Measurements from ENCODE around the gene FNDC3B.

FNDC3B gene

DNA sequence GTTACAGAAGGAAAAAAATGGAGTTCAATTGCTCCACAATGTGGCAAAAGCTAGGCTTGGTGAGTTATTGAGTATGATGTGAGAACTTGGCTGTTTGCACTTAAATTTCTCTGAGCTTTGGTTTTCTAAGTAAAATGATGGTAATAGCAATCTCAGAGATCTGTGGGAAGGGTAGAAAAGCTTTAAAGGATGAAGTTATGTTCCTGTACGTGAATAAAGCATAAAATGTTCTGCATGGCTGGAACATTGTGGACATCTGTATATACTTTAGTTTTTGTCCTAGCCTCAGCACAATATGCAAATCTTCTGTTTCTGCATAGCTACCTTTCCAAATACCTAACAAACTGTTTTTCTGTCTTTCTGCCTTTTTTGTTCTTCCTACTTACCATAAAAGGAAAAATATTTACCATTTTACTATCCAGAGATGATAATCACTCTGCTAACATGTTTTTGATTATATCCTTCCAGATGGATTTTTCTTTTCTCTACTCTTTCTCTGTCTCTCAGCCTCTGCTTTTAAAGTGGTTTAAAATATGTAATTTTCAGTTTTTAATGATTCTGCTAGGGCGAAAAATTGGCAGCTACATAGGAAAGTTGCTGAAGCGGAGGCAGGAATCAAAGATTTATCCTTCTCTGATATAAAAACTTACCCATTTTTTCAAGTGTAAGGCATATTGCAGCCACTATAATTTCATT lies 188.1 kb downstream of the FNDC3B start:
- Histone ChIP-seq H3K4me3 (ENCODE audit: low read length) (no peak overlapping the region), H3K9me3 (ENCODE audit: insufficient read depth, low read depth, low read length) (no peaks in the 10 kb centered on the region), H3K9ac (ENCODE audit: low read depth, low read length) (no peak overlapping the region), H3K4me1 (ENCODE audit: insufficient read depth, low read length) (peaks cover 32% of the 10 kb centered on the region), H3K27me3 (ENCODE audit: insufficient read depth, low read length) (no peaks in the 10 kb centered on the region), H3K36me3 (ENCODE audit: insufficient read depth, low read length) (peaks cover 18% of the 10 kb centered on the region), H3K27ac (ENCODE audit: low read depth, low read length) (no peak overlapping the region)
- 94% methylated on average over 3 of the region's 3 CpGs for WGBS

DNA sequence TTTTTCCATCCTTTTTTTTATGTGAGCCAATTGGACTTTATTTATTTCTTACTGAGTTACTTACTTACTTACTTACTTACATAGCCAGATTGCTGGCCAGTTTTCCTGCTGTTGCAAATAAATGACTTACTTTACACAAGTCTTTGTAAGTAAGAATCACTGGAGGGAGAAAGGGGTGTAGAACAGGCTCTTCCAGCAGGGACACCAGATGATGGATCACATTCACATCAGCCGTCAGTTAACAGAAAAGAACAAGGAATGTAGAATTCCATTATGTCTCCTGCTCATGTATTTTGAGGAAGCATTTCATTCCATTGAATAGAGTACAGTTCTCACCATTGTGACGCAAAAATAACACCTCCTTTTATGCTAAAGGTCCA lies 188.6 kb downstream of the FNDC3B start:
- H3K4me1 ChIP-seq (ENCODE audit: insufficient read depth, low read length): peaks cover 26% of the 10 kb centered on the region
- peaks cover 18% of the 10 kb centered on the region for H3K36me3 ChIP-seq (ENCODE audit: insufficient read depth, low read length)
- H3K9ac ChIP-seq (ENCODE audit: low read depth, low read length): no peak overlapping the region
- 70% methylated on average over 2 of the region's 2 CpGs for WGBS
- no peaks in the 10 kb centered on the region for H3K9me3 ChIP-seq (ENCODE audit: insufficient read depth, low read depth, low read length)
- H3K4me3 ChIP-seq (ENCODE audit: low read length): no peak overlapping the region
- no peaks in the 10 kb centered on the region for H3K27me3 ChIP-seq (ENCODE audit: insufficient read depth, low read length)
- H3K27ac ChIP-seq (ENCODE audit: low read depth, low read length): peak overlapping the region; percentile 10; the same call in 1 of the 2 replicates

DNA sequence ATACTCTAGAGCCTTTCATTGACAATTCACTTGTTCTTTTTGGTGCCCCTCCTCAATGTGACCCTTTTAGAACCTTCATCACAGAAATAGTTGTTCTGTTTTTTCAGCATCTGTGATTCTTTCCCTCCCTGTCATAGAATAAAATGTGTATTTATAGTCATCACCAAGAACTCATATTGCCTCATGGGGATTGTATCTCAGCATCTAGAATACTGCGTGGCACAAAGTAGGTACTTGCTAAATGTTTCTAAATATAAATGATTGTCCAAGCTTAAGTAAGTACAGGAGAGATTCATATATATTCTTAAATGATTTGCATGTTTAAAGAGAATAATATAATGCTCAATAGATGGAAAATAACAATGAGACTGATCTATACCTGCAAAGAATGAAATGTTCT lies 190.1 kb downstream of the FNDC3B start:
- no peaks in the 10 kb centered on the region for H3K9me3 ChIP-seq (ENCODE audit: insufficient read depth, low read depth, low read length)
- no peak overlapping the region for H3K4me3 ChIP-seq (ENCODE audit: low read length)
- H3K27ac ChIP-seq (ENCODE audit: low read depth, low read length): no peak overlapping the region
- WGBS: 100% methylated on average over 1 of the region's 1 CpG
- H3K9ac ChIP-seq (ENCODE audit: low read depth, low read length): no peak overlapping the region
- peaks cover 21% of the 10 kb centered on the region for H3K4me1 ChIP-seq (ENCODE audit: insufficient read depth, low read length)
- no peaks in the 10 kb centered on the region for H3K27me3 ChIP-seq (ENCODE audit: insufficient read depth, low read length)
- H3K36me3 ChIP-seq (ENCODE audit: insufficient read depth, low read length): peaks cover 18% of the 10 kb centered on the region

DNA sequence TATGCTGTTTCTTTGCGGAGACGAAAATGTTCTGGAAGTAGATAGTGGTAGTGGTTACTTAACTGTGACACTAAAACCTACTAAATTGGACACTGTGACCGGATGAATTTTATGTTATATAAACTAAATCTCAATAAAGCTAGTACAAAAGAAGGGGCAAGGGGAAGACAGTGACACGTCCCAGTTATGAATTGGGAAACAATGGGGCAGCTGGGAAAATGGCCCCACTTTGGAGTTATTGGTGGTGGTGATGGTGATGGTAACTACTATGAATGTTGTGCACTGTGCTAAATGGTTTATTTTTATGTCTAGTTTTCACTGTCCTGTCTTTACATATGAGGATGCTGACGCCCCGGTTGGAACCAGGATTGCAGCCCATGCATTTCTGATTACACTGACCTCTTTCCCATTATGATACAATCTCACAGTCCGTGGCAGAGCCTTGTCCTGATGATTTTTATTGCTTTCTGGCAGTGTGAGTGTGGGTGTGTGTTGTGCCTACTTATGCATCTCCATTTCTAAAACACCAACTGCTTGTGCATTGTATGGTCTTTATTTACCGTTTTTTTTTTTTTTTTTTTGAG lies 192.0 kb downstream of the FNDC3B start:
- Histone ChIP-seq H3K27me3 (ENCODE audit: insufficient read depth, low read length) (no peaks in the 10 kb centered on the region), H3K4me3 (ENCODE audit: low read length) (no peak overlapping the region), H3K9ac (ENCODE audit: low read depth, low read length) (no peak overlapping the region), H3K27ac (ENCODE audit: low read depth, low read length) (no peak overlapping the region), H3K4me1 (ENCODE audit: insufficient read depth, low read length) (peaks cover 19% of the 10 kb centered on the region), H3K9me3 (ENCODE audit: insufficient read depth, low read depth, low read length) (no peaks in the 10 kb centered on the region), H3K36me3 (ENCODE audit: insufficient read depth, low read length) (peaks cover 18% of the 10 kb centered on the region)
- 96% methylated on average over 7 of the region's 8 CpGs for WGBS

DNA sequence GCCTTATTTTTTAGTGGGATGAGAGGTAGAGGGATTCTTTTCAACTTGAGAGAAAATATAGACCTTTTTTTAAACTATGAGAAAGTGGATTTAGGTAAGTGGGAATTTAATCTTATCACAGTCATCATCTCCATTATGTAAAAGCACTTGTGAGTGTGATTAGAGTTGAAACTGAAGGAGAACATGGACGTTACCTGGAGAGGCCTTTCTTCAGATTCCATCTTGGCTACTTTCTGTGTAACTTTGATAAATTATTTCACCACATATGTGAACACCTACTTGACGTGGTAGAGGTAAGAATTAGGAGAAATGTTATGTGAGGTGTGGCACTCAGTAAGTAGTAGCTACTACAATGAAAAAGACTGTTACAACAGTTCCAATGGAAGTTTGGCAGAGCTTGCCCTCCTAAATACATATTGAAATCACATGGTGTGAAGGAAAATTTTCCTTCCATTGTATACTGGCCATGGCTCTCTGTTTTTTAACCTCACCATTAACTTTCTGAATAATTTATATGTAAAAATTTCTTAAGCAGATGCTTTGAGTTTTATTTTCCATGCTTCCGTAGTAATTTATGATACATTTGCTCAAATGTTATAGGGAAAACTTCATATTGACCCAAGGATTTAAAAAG lies 193.3 kb downstream of the FNDC3B start:
- Histone ChIP-seq H3K4me3 (ENCODE audit: low read length) (no peak overlapping the region), H3K27ac (ENCODE audit: low read depth, low read length) (no peak overlapping the region), H3K9me3 (ENCODE audit: insufficient read depth, low read depth, low read length) (no peaks in the 10 kb centered on the region), H3K27me3 (ENCODE audit: insufficient read depth, low read length) (no peaks in the 10 kb centered on the region), H3K9ac (ENCODE audit: low read depth, low read length) (no peak overlapping the region), H3K4me1 (ENCODE audit: insufficient read depth, low read length) (peaks cover 14% of the 10 kb centered on the region), H3K36me3 (ENCODE audit: insufficient read depth, low read length) (peaks cover 13% of the 10 kb centered on the region)
- WGBS: 86% methylated on average over 1 of the region's 3 CpGs

DNA sequence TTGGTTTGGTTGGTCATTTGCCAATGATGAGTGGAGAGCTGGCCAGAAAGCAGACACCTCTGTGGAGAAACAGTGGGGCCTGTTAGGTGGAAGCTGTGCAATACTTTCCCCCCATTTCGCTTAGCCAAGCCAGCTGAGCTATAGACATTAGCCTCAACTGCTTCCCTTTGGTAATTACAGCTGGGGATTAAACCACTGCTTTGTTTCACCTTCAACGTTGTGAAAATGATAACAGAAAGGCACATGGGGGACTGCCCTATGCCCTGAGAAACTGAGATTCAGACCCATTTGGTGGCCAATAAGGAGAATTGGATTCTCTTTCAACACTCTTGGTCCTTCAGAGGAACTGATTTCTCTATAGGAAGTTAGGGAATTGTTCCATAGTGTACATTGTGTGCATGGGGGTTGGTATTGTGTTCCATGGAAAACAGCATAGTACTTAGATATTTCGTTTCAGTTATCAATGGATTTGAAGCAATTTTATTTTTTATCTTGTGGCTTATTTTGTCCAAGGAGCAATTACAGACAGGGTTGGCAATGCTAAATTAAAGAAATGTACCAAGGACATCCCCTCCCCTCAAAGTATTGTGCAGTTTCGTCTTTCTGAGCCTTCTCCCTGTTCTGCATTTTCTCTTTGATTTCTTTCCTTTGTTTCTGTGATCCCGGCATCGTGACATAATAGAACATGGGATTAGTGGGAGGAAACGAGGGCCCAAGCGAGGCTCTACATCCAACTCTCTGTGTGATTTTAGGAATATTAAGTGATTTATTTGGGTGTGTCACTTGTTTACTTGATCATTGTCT lies 194.3 kb downstream of the FNDC3B start:
- 95% methylated on average over 8 of the region's 8 CpGs for WGBS
- H3K36me3 ChIP-seq (ENCODE audit: insufficient read depth, low read length): peaks cover 6% of the 10 kb centered on the region

DNA sequence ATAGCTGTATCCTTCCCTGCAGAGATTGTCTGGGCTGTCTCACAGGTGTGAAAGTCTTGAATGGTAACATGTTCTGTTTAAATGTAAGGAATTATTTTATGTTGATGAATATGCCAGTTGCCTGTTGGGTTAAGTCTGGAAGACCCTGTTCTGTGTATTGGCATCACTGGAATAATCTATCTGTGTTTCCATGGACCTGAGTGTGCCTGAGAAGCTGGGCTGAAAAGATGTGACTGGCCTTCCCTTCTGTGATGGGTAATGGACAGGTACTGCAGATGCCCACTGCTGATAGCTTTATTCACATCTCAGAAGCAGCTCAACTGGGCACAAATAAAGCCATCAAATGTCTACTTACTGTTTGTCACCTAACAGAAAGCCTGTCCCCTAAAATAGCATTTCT lies 196.3 kb downstream of the FNDC3B start:
- Histone ChIP-seq H3K9ac (ENCODE audit: low read depth, low read length) (no peak overlapping the region), H3K9me3 (ENCODE audit: insufficient read depth, low read depth, low read length) (peaks cover 7% of the 10 kb centered on the region), H3K4me1 (ENCODE audit: insufficient read depth, low read length) (peaks cover 7% of the 10 kb centered on the region), H3K27ac (ENCODE audit: low read depth, low read length) (no peak overlapping the region), H3K36me3 (ENCODE audit: insufficient read depth, low read length) (peaks cover 8% of the 10 kb centered on the region), H3K4me3 (ENCODE audit: low read length) (no peak overlapping the region), H3K27me3 (ENCODE audit: insufficient read depth, low read length) (no peaks in the 10 kb centered on the region)

More for the DNA sequence above, 194.3 kb downstream of the FNDC3B start:
- Histone ChIP-seq H3K27me3 (ENCODE audit: insufficient read depth, low read length) (no peaks in the 10 kb centered on the region), H3K4me3 (ENCODE audit: low read length) (no peak overlapping the region), H3K4me1 (ENCODE audit: insufficient read depth, low read length) (peaks cover 7% of the 10 kb centered on the region), H3K9ac (ENCODE audit: low read depth, low read length) (no peak overlapping the region), H3K9me3 (ENCODE audit: insufficient read depth, low read depth, low read length) (no peaks in the 10 kb centered on the region), H3K27ac (ENCODE audit: low read depth, low read length) (no peak overlapping the region)

DNA sequence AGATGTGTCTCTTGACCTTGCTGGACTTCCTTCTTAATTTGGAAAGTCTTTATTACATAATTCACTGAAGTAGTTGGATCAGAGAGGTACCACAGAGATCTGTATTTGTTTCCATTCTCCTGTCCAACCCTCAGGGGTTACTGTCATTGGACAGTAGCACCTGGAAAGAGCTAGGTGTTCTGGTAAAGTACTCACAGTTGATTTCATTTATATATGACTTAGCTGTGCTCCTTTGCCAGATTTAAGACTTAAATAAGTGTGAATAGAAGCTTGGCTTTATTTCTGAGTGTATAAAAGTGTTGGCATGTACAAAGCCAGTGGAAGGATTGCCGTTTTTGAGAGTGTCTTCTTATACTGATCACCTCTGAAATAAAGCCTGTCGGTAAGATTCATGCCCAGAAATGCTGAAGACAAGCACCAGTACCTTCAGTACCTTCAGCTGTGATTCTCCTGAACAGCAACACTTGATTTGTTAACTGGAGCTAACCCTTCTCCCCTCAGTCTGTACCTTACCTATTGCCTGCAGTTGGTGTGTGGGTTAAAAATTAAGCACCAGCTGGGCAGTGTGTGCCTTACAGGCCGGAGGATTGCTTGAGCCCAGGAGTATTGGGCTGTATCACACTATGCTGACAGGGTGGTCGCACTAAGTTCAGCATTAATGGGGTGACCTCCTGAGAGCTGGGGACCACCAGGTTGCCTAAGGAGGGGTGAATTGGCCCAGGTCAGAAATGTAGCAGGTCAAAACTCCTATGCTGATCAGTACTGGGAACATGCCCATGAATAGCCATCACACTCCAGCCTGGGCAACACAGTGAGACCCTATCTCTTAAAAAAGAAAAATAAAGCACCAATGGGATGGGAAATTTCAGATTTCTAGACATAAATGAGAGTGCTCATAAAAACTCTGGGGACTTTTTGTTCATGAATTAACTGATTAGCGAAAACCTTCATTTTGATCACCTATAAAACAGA lies 197.7 kb downstream of the FNDC3B start:
- no peak overlapping the region for H3K9ac ChIP-seq (ENCODE audit: low read depth, low read length)
- WGBS: 95% methylated on average over 5 of the region's 5 CpGs
- peaks cover 7% of the 10 kb centered on the region for H3K4me1 ChIP-seq (ENCODE audit: insufficient read depth, low read length)
- no peaks in the 10 kb centered on the region for H3K27me3 ChIP-seq (ENCODE audit: insufficient read depth, low read length)
- no peak overlapping the region for H3K27ac ChIP-seq (ENCODE audit: low read depth, low read length)
- H3K9me3 ChIP-seq (ENCODE audit: insufficient read depth, low read depth, low read length): peaks cover 20% of the 10 kb centered on the region
- H3K4me3 ChIP-seq (ENCODE audit: low read length): no peak overlapping the region
- H3K36me3 ChIP-seq (ENCODE audit: insufficient read depth, low read length): peaks cover 15% of the 10 kb centered on the region

DNA sequence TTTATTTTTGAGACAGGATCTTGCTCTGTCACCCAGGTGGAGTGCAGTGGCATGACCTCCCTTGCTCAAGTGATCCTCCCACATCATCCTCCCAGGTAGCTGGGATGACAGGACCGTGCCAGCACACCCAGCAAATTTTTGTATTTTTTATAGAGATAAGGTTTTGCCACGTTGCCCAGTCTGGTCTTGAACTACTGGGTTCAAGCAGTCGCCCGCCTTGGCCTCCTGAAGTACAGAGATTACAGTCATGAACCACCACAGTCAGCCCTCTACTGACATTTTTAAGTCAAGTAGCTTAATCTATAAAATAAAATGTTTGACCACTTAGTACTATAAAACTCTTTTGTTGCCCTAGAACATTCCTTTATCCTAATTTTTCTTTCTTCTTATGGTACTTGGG lies 198.8 kb downstream of the FNDC3B start:
- H3K36me3 ChIP-seq (ENCODE audit: insufficient read depth, low read length): peaks cover 20% of the 10 kb centered on the region
- 96% methylated on average over 4 of the region's 4 CpGs for WGBS
- H3K4me3 ChIP-seq (ENCODE audit: low read length): no peak overlapping the region
- no peak overlapping the region for H3K27ac ChIP-seq (ENCODE audit: low read depth, low read length)
- no peak overlapping the region for H3K9ac ChIP-seq (ENCODE audit: low read depth, low read length)
- no peaks in the 10 kb centered on the region for H3K27me3 ChIP-seq (ENCODE audit: insufficient read depth, low read length)
- peaks cover 30% of the 10 kb centered on the region for H3K9me3 ChIP-seq (ENCODE audit: insufficient read depth, low read depth, low read length)
- peaks cover 7% of the 10 kb centered on the region for H3K4me1 ChIP-seq (ENCODE audit: insufficient read depth, low read length)

DNA sequence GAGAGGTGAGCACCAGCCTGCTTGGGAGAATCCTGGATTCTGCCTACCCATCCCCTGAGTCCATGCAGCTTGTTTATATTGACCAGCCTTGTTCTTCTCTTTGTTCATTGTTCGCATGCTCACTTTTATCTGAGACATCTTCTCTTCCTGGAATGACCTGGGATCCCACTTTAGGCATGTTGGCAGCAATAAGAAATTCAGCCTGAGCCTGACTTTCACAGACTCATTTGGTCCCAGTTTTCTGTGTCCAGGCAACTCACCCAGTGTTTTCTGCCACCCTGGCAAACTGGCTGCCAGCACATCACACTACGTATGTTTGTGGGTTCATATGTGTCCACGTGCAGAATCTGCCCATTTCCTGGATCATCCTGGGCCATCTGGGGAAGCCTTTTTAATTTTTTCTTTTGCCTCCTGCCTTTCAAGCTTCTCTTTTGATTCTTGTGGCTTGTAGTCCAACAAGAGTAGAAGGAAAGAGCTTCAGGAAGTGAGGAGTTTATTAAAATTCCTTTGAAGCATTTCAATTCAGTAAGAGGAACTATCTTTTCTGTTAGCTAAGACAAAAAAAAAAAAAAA lies 199.9 kb downstream of the FNDC3B start:
- Histone ChIP-seq H3K27me3 (ENCODE audit: insufficient read depth, low read length) (no peaks in the 10 kb centered on the region), H3K4me1 (ENCODE audit: insufficient read depth, low read length) (no peaks in the 10 kb centered on the region), H3K36me3 (ENCODE audit: insufficient read depth, low read length) (peaks cover 20% of the 10 kb centered on the region), H3K9me3 (ENCODE audit: insufficient read depth, low read depth, low read length) (peaks cover 30% of the 10 kb centered on the region), H3K4me3 (ENCODE audit: low read length) (no peak overlapping the region), H3K27ac (ENCODE audit: low read depth, low read length) (no peak overlapping the region), H3K9ac (ENCODE audit: low read depth, low read length) (no peak overlapping the region)
- 96% methylated on average over 3 of the region's 3 CpGs for WGBS

Data from HUES64 (cell line).